Neutrophil (primary cell): ENCODE data around the gene UCKL1.
"Not testable (repeated sequence)": the region's sequence is repeated elsewhere in the genome, so short reads cannot be mapped to it uniquely, and the experiment has no call there.

Experiments
- H3K27ac ChIP-seq: fragments of 200-600 bp; sonication (generic); 2 replicates; pipeline ENCODE4 v1.5.1; 2016; ENCODE audit warnings: mild to moderate bottlenecking, moderate library complexity
- H3K27me3 ChIP-seq: fragments of 200-600 bp; sonication (generic); 2 replicates; pipeline ENCODE4 v1.6.0; 2016; ENCODE audit warnings: mild to moderate bottlenecking
- H3K36me3 ChIP-seq: fragments of 200-600 bp; sonication (generic); 2 replicates; pipeline ENCODE4 v1.5.1; 2017
- H3K4me1 ChIP-seq, 2 experiments: fragments of 200-600 bp in 1 of 2; sonication (generic) in 1 of 2; 1 replicate in 1 of 2; 2 replicates in 1 of 2; pipeline versions ENCODE4 v1.5.1 to v1.6.1; 2013 to 2016; ENCODE audit warnings: low read depth in 1 of 2, low read length in 1 of 2, mild to moderate bottlenecking in 1 of 2, moderate library complexity in 1 of 2; ENCODE audit not compliant: control insufficient read depth in 1 of 2, insufficient read depth in 1 of 2
- H3K4me3 ChIP-seq, 2 experiments: fragments of 200-600 bp in 1 of 2; sonication (generic) in 1 of 2; 1 replicate in 1 of 2; 2 replicates in 1 of 2; pipeline ENCODE4 v1.5.1; 2013 to 2016; ENCODE audit warnings: low read depth in 1 of 2, low read length in 1 of 2, mild to moderate bottlenecking in 1 of 2, moderate library complexity in 1 of 2
- H3K9me3 ChIP-seq: fragments of 200-600 bp; sonication (generic); 2 replicates; pipeline ENCODE4 v1.5.1; 2016
- TF ChIP-seq, protein P1 (sequence below): fragments of 200-600 bp; sonication (generic); IDR thresholded peaks from 2 replicates; pipeline ENCODE4 v1.5.1; 2016; ENCODE audit warnings: antibody characterized with exemption

Gene UCKL1

DNA sequence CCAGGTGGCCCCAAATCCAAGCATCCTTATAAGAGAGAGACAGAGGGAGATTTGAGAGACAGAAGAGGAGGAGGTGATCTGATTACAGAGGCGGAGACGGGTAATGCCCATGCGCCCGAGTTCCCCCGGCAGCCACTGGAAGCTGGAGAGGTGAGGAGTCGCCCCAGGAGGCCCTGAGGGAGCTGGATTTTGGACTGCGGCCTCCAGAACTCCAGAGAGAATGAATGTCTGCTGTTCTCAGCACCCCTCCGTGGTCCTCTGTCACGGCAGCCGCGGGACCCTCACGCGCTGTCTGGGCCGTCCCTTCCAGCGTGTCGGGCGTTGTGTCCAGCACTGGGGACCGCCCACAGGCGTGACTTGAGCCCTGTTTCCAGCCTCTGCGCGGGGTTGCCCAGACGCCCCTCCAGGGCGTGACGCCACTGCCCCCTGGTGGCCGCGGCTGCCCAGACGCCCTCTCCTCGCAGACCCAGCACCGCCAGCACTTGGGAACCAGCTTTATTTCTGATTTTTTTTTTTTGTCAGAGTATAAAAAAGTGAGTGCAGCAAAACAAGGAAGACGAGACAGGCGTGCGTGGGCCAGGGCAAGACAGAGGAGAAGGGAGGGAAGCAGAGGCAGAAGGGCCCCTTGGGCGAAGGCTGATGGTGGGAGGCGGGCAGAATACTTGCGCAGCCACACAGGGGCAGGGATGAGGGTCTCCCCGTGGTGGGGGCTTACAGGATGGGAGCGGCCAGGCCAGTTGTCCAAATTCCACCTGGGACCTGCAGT lies 17.6 kb upstream of the UCKL1 start:
- H3K4me3 ChIP-seq: no peak overlapping the region
- no peak overlapping the region for H3K27ac ChIP-seq
- peaks cover 13 to 25% of the 10 kb centered on the region in 2 experiments for H3K4me1 ChIP-seq
- H3K36me3 ChIP-seq: no peaks in the 10 kb centered on the region
- peaks cover 31% of the 10 kb centered on the region for H3K27me3 ChIP-seq
- TF ChIP-seq, protein P1, sequence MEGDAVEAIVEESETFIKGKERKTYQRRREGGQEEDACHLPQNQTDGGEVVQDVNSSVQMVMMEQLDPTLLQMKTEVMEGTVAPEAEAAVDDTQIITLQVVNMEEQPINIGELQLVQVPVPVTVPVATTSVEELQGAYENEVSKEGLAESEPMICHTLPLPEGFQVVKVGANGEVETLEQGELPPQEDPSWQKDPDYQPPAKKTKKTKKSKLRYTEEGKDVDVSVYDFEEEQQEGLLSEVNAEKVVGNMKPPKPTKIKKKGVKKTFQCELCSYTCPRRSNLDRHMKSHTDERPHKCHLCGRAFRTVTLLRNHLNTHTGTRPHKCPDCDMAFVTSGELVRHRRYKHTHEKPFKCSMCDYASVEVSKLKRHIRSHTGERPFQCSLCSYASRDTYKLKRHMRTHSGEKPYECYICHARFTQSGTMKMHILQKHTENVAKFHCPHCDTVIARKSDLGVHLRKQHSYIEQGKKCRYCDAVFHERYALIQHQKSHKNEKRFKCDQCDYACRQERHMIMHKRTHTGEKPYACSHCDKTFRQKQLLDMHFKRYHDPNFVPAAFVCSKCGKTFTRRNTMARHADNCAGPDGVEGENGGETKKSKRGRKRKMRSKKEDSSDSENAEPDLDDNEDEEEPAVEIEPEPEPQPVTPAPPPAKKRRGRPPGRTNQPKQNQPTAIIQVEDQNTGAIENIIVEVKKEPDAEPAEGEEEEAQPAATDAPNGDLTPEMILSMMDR: peak; percentile 92
- no peaks in the 10 kb centered on the region for H3K9me3 ChIP-seq

- TF ChIP-seq, protein P1: no peak
- no peaks in the 10 kb centered on the region for H3K9me3 ChIP-seq
- H3K36me3 ChIP-seq: no peaks in the 10 kb centered on the region
- H3K27ac ChIP-seq: no peak overlapping the region
- no peak overlapping the region for H3K4me3 ChIP-seq
- H3K4me1 ChIP-seq: peaks cover 6 to 18% of the 10 kb centered on the region in 2 experiments
- H3K27me3 ChIP-seq: peaks cover 34% of the 10 kb centered on the region
These were observed 16.9 kb upstream of the UCKL1 start for GRCh38 chr20:63973160-63973479.

DNA sequence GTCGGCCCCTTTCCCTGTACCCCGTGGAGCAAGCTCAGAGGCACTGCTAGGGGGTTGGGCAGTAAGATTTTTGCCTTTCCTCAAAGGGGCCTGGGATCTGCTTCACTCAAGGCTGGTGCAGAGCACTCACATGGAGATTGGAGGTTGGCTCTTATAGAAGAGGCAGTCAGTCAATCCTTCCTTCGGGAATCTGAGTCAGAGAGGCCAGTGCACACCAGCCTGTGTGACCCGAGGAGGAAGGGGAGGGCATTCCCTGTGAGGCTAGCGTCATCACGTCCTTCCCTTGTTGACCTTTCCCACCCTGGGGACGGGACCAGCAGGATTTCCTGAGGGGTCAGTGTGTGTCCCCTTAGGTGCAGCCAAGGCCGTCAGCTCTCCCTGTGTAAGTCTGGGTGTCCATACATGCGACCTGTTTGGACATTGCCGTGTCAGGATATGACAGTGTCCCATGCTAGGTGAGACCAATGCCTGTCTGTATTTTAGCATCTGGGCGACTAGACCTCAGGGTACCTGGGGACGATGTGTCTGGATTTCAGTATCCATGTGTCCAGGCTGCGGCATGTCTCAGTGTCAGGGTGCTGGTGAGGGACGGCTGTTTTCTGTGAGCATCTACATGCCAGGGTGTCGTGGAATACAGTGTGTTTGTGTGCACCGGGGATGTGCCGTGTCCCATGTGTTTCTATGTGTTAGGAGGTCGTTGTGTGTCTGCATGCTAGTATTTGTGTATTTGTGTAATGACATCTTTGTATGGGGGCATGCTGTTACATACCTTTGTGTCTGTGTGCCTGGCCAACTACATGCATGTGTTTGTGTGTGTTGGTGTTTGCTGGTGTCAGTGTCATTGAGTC lies 16.3 kb upstream of the UCKL1 start:
- Histone ChIP-seq H3K4me1 (peaks cover 3 to 15% of the 10 kb centered on the region in 2 experiments), H3K36me3 (no peaks in the 10 kb centered on the region), H3K9me3 (no peaks in the 10 kb centered on the region), H3K27me3 (peaks cover 34% of the 10 kb centered on the region), H3K27ac (no peak overlapping the region), H3K4me3 (no peak overlapping the region)
- TF ChIP-seq, protein P1: no peak

DNA sequence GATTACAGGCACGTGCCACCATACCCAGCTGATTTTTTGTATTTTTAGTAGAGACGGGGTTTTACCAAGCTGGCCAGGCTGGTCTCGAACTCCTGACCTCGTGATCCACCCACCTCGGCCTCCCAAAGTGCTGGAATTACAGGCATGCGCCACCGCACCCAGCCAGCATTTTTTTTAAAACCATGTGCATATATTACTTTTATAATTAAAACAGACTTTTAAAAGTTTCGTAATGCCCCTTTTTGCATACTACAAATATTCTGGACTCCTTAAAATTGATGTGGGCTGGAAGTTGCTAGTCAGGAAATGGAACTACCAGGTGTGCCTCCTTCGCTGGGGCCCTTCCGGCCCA lies 15.7 kb upstream of the UCKL1 start:
- H3K27me3 ChIP-seq: peaks cover 34% of the 10 kb centered on the region
- not testable (repeated sequence) for H3K36me3 ChIP-seq, H3K27ac ChIP-seq

DNA sequence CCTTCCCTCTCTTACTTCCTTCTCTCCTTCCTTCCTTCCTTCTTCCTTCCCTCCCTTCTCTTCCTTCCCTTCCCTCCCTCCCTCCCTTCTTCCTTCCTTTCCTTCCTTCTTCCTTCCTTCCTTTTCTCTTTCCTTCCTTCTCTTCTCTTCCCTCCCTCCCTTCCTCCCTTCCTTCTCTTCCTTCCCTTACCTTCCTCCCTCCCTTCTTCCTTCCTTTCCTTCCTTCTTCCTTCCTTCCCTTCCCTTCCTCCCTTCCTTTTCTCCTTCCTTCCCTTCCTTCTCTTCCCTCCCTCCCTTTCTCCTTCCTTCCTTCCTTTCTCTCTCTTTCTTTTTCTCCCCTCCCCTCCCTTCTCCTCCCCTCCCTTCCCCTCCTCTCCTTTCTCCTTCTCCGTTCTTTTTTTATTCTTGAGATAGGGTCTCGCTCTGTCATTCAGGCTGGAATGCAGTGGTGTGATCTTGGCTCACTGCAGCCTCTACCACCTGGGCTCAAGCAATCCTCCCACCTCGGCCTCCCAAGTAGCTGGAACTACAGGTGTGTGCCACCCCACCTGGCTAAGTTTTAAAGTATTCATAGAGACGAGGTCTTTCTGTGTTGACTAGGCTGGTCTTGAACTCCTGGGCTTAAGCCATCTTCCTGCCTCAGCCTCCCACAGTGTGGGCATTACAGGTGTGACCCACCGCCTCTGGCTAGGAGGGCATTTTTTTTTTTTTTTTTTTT lies 14.7 kb upstream of the UCKL1 start:
- no peak overlapping the region for H3K4me3 ChIP-seq
- peaks cover 34% of the 10 kb centered on the region for H3K27me3 ChIP-seq
- H3K27ac ChIP-seq: no peak overlapping the region
- H3K36me3 ChIP-seq: no peaks in the 10 kb centered on the region
- TF ChIP-seq, protein P1: no peak
- peaks cover 3 to 15% of the 10 kb centered on the region in 2 experiments for H3K4me1 ChIP-seq
- no peaks in the 10 kb centered on the region for H3K9me3 ChIP-seq

More for the DNA sequence above, 15.7 kb upstream of the UCKL1 start:
- peaks cover 3 to 15% of the 10 kb centered on the region in 2 experiments for H3K4me1 ChIP-seq
- not testable (repeated sequence) for H3K9me3 ChIP-seq, H3K4me3 ChIP-seq
